ENCODE data around the gene TEC. TPM values are rescaled to one million over a fixed set of nuclear protein-coding genes. Genes with fewer than 3 reads are reported as not detected.

TEC gene
- total and polyA plus RNA-seq, 2 of the 8 experiments (the other 6 are each of a cell fraction or from before 2014, with no cell fraction given), result 0.73 to 1.8 TPM

GRCh38 chr4:48129307-48130014, 140.2 kb downstream of the TEC start:
- H4K5ac ChIP-seq (ENCODE audit: insufficient read length, low read depth, low read length), result no peak overlapping the region
- no peak overlapping the region for H2AK5ac ChIP-seq (ENCODE audit: low read depth, low read length)
- no peak overlapping the region; the same call in 1 of the 2 replicates for H3K18ac ChIP-seq (ENCODE audit: extremely low read depth, low read length)
- peak overlapping the region; percentile 27 for H4K91ac ChIP-seq (replicated peaks; ENCODE audit: insufficient read length, low read length)
- H3K23ac ChIP-seq (ENCODE audit: insufficient read length), result no peak overlapping the region
- H3K4ac ChIP-seq (replicated peaks; ENCODE audit: insufficient read length, low read depth, low read length), result no peak overlapping the region
- H2BK12ac ChIP-seq (ENCODE audit: low read depth, low read length), result 0 out of 2 replicates have a peak overlapping the region, but pooled peaks have one; percentile 17
- no peak overlapping the region for H3K56ac ChIP-seq (replicated peaks; ENCODE audit: insufficient read length, low read depth, low read length)
- CTCF ChIA-PET (ENCODE audit: partially characterized antibody), result interaction anchor here (0.6 to 6.2 kb wide), 11 partner anchors 11 to 369 kb away, joined by 3 to 64 read pairs (median 5); no protein-coding TSS in a partner anchor
- no peaks in the 10 kb centered on the region for H3K9me3 ChIP-seq (ENCODE audit: insufficient read depth in 2 of 2, low read depth in 1 of 2, low read length in 1 of 2)
- no peak overlapping the region for H3K4me3 ChIP-seq (ENCODE audit: extremely low read depth in 1 of 4, insufficient read depth in 2 of 4, low read depth in 3 of 4, low read length in 4 of 4)
- H2BK15ac ChIP-seq (ENCODE audit: low read length), result no peak overlapping the region
- H3K9ac ChIP-seq (replicated peaks in 1 of 4; ENCODE audit: extremely low read depth in 1 of 4, low read depth in 3 of 4, low read length in 3 of 4), result no peak overlapping the region
- no peak overlapping the region for H2BK120ac ChIP-seq (replicated peaks; ENCODE audit: low read depth, low read length)
- no peaks in the 10 kb centered on the region for H4K20me1 ChIP-seq (replicated peaks in 1 of 2; ENCODE audit: control insufficient read depth in 1 of 2, insufficient read depth in 2 of 2, low read length in 2 of 2)
- no peak overlapping the region for H3K14ac ChIP-seq (ENCODE audit: insufficient read length)
- no peaks in the 10 kb centered on the region for H3K23me2 ChIP-seq (ENCODE audit: low read depth, low read length)
- no peak overlapping the region for H3K27ac ChIP-seq (ENCODE audit: low read depth, low read length)
- no peak for DNase-seq (ENCODE audit: low read depth in 1 of 2, low spot score in 2 of 2)
- no peaks in the 10 kb centered on the region for H3K27me3 ChIP-seq (replicated peaks in 1 of 4; ENCODE audit: control insufficient read depth in 3 of 4, extremely low read depth in 1 of 4, insufficient read depth in 3 of 4, low read length in 3 of 4)
- FAIRE-seq, result no peak
- TF ChIP-seq, protein P1, sequence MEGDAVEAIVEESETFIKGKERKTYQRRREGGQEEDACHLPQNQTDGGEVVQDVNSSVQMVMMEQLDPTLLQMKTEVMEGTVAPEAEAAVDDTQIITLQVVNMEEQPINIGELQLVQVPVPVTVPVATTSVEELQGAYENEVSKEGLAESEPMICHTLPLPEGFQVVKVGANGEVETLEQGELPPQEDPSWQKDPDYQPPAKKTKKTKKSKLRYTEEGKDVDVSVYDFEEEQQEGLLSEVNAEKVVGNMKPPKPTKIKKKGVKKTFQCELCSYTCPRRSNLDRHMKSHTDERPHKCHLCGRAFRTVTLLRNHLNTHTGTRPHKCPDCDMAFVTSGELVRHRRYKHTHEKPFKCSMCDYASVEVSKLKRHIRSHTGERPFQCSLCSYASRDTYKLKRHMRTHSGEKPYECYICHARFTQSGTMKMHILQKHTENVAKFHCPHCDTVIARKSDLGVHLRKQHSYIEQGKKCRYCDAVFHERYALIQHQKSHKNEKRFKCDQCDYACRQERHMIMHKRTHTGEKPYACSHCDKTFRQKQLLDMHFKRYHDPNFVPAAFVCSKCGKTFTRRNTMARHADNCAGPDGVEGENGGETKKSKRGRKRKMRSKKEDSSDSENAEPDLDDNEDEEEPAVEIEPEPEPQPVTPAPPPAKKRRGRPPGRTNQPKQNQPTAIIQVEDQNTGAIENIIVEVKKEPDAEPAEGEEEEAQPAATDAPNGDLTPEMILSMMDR (IDR thresholded peaks at IDR 0.05; ENCODE audit: control extremely low read depth in 1 of 3, insufficient read depth in 1 of 3, low read depth in 1 of 3, low read length in 3 of 3), result peak; percentile 5 to 55 (median 28); a peak in 3 of 4 replicates
- TF ChIP-seq EZH2 (IDR thresholded peaks at IDR 0.05; ENCODE audit: low read depth, low read length, severe bottlenecking) (no peak), HDAC2 (IDR thresholded peaks at IDR 0.05; ENCODE audit: borderline replicate concordance in 1 of 2, low read depth in 2 of 2, low read length in 2 of 2) (no peak), ASH2L (IDR thresholded peaks at IDR 0.05; ENCODE audit: low read length) (no peak), RAD21 (IDR thresholded peaks at IDR 0.05 in 1 of 2, conservative IDR thresholded peaks at IDR 0.05 in 1 of 2; ENCODE audit: low read depth in 2 of 2, low read length in 2 of 2) (0 out of 4 replicates have a peak, but pooled peaks of 1 of the 2 experiments have one; percentile 26)
- no peak overlapping the region for H2BK5ac ChIP-seq (ENCODE audit: low read depth, low read length)
- no peak overlapping the region for H2AFZ ChIP-seq (ENCODE audit: low read length)
- H4K8ac ChIP-seq (ENCODE audit: extremely low read depth, insufficient read depth, low read length), result no peak overlapping the region
- H3K4me2 ChIP-seq (ENCODE audit: insufficient read depth in 1 of 2, low read depth in 2 of 2, low read length in 2 of 2), result no peak overlapping the region
- peaks cover 0 to 14% (median 7%) of the 10 kb centered on the region in 4 experiments; a peak in 5 of 7 replicates for H3K4me1 ChIP-seq (replicated peaks in 1 of 4; ENCODE audit: control insufficient read depth in 3 of 4, insufficient read depth in 4 of 4, low read length in 3 of 4)
- H3K79me2 ChIP-seq (ENCODE audit: control insufficient read depth in 1 of 2, insufficient read depth in 2 of 2, low read length in 2 of 2), result no peaks in the 10 kb centered on the region
- POLR2A ChIA-PET (ENCODE audit: partially characterized antibody), result no interaction called here
- WGBS, 2 experiments (ENCODE audit: extremely low coverage in 1 of 2, insufficient coverage in 1 of 2, insufficient read length in 1 of 2, insufficient replicate concordance in 2 of 2, low coverage in 1 of 2, low lambda C conversion rate in 2 of 2, missing lambda C conversion rate in 1 of 2), result 96% methylated on average over 9 of the region's 9 CpGs; no CpG with 5 or more reads in 1 of the 2 experiments
- H3K79me1 ChIP-seq (ENCODE audit: low read depth, low read length), result no peaks in the 10 kb centered on the region
- no peak overlapping the region for H2BK20ac ChIP-seq (ENCODE audit: low read length)
- no peaks in the 10 kb centered on the region for H3K36me3 ChIP-seq (ENCODE audit: control insufficient read depth in 2 of 4, insufficient read depth in 4 of 4, low read length in 3 of 4)

Measured in H1 (cell line).